NCI-H82 (cell line): ENCODE results near the gene GRK5.
A peak's percentile ranks its signal among the peaks of the same experiment; 100 is the strongest.

ENCODE experiments used
- DNase-seq: peaks from one replicate; lab custom pipeline; 2025; lab: John Stamatoyannopoulos, UW

Gene GRK5

GRCh38 chr10:119297207-119297968 lies 90.0 kb downstream of the GRK5 start:
- no peak for DNase-seq

- no peak for DNase-seq
Observed at GRCh38 chr10:119298810-119299209, 91.4 kb downstream of the GRK5 start.

DNA sequence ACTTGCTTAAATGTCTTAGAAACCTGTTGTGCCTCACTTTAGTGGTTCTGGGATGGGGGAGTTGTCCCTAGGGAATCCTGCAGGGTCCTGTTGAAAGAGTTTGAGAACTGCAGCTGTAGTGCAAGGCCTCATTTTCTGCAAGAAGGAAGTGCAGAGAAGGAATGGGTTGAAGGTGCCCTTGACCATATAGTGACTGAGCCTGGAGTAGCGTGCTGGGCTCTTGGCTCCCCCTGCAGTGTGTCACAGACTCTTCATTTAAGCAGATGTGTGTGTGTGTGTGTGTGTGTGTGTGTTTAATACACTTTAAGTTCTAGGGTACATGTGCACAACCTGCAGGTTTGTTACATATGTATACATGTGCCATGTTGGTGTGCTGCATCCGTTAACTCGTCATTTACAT lies 92.2 kb downstream of the GRK5 start:
- DNase-seq = peak; percentile 57

DNA sequence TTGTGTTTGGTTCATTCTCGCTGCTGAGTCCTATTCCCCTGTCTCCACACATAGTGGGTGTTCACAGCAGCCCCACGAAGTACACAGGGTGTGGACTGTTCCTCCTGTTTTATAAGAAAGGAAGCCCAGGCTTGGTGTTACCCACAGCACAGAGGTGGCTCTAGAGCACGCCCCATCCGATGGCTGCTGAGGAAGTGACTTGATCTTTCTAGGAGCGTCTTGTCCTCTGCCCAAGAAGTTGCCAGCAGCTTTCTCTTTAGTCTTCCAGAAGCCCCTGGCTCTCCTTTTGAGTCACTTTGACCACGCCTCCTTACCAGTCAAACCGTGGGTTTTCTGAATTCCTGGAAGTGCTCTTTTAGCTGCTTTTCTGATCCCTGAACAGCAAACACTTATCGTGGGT lies 94.0 kb downstream of the GRK5 start:
- no peak for DNase-seq

DNA sequence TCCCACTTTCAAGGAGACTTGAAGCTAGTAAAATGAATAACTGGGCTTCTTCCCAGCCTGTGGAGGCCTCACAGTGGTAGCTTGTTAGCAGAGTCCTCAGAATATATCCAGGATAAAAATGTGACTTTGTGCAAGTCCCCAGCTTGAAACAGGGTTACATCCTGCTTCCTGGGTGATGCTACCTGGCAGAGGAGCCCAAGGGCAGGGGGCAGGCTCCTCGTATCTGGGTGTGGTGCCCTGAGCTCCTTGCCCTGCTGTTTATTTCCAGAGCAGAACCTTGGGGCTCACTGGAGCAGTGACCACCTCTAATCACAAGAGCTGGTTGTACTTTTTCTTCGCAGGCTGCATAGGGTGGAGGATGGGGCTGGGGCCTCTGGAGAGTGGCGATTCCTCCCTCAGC lies 94.8 kb downstream of the GRK5 start:
- no peak for DNase-seq

GRCh38 chr10:119302591-119303253 lies 95.4 kb downstream of the GRK5 start:
- DNase-seq = no peak

- no peak for DNase-seq
Observed at GRCh38 chr10:119303886-119304285, 96.5 kb downstream of the GRK5 start.

DNA sequence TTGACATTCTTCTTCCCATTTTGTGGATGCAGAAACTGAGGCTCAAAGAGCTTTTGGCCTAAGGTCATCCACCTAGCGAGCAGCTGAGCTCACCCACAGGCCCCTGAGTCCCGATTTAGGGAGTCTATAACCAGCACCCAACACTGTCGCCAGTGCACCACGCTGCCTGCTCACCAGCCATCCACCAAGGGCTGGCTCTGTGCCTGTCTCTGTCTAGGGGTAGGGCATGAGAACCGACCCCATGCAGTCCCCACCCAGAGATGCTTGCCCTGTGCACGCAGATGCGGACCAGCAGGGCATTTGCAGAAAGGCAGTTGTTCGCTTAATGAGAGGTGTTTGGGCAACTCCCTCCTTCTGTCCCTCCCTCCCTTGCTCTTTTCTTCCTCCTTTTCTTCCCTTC lies 97.2 kb downstream of the GRK5 start:
- no peak for DNase-seq

- no peak for DNase-seq
Observed at GRCh38 chr10:119305860-119306513, 98.6 kb downstream of the GRK5 start.

DNA sequence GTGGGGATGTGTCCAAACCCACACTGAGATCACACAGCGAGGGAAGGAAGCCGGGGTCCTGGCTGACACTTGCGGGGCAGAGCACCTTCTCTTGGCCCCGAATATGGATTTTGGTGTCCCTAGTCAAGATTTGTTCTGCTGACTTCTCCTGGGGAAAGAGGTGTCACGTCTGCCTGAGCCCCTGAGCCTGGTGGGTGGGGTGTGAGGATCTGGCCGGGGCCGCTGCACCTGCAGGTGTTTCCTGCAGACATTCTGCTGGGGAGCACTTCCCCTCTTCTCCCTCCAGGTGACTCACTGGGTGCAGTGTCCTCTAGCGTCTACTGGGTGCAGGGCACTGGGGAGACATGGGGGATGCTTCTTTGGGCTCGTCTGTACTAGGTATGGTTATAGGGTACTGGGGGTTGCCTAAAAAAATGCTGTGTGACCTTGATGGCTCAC lies 99.2 kb downstream of the GRK5 start:
- no peak for DNase-seq

- no peak for DNase-seq
Observed at GRCh38 chr10:119306986-119307392, 99.6 kb downstream of the GRK5 start.

- DNase-seq = no peak
Observed at GRCh38 chr10:119308089-119308488, 100.7 kb downstream of the GRK5 start.

- DNase-seq = no peak
Observed at GRCh38 chr10:119308551-119309422, 101.4 kb downstream of the GRK5 start.

DNA sequence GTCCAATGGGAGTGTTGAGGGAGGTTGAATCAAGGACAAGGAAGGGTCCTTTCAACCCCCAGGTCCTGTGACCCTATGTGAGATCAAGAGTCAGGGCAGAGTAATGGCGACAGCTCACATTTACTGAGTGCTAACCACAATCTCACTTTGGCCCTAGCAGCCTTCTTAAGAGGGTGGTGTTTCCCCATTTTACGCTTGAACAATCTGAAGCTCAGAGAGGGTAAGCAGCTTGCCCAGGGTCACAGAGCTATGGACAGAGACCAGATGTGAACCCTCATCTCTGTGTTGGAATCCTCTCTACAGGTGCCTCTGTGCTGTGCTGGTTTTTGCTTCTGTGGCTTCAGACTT lies 102.0 kb downstream of the GRK5 start:
- DNase-seq = no peak

DNA sequence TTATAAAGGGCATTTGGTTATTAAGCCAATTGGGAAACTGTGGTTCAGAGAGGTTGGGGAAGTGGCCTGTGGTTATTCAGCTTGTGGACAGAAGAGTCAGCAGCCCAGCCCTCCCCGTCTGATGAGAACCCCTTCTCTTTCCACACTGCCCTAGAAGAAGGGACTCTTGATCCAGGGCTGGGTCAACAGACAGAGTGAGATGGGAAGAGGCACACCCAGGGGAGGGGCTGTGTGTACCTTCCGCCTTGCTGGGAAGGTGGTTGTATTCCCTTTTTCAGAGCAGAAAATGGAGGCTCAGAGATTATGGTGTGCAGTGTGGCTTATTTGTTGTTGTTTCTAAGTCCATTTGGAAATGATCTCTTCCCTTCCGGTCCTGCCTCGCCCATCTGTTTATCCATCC lies 103.4 kb downstream of the GRK5 start:
- no peak for DNase-seq

DNA sequence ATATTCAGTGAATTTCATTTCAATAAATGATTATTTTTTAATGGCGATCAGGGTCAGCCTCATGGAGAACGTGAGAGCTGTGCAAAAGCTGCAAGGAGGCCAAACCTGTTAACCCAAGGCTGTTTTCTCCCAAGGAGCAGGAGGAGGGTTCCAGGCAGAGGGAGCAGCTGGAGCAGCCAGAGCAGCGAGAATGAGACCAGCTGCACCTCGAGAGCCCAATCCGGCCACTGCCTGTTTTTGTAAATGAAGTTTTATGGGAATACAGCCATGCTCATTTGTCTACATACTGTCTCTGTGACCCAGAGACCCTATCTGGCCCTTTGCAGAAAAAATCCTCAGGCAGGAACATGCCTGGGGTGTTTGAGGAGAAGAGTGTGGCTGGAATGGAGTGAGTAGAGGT lies 104.9 kb downstream of the GRK5 start:
- DNase-seq = no peak

DNA sequence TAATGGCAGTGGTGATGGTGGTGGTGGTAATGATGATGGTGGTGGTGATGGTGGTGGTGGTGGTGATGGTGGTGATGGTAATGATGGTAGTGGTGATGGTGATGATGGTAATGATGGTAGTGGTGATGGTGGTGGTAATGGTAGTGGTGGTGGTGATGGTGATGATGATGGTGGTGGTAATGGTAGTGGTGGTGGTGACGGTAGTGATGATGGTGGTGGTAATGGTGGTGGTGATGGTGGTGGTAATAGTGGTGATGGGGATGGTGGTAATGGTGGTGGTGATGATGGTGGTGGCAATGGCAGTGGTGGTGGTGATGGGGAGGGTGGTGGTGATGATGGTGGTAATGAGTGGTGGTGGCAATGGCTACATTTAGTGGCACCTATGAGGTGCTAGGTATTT lies 105.7 kb downstream of the GRK5 start:
- DNase-seq = no peak

DNA sequence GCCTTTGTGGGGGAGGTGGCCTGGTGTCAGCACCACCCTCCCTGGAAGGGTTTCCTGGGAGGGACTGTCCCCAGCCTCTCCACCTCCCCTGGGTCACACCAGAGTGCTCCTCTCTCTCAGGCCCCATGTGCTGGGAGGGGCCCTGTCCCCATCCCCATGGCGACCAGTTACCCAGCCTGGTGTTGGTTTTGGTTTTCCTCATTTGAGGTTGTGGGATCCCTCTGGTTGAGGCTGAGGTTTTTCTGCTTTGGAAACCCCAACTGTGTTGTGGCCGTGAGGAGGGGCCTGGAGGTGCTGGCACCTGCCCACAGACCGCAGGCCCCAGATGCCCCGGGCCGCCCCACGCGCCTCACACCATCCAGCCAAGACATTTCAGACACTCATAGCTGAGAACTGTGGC lies 106.3 kb downstream of the GRK5 start:
- no peak for DNase-seq

DNA sequence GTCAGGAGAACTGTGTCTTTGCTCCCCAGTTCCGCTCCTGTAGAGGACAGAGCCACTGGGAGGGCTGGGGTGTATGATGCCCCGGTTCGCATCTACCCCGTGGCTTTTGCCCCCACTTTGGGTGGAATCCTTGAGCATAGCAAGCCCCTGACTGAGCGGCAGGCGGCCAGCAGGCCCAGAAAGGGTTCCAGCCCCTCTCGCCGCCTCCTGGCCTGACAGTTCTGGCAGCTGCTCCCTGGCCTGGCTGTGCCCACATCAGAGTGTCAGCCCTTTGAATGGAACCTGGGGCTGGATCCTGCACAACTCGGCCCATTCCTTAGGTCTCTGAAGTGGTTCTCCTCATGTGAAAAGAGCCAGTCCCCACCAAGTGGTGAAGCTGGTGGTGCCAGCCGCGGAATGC lies 106.7 kb downstream of the GRK5 start:
- no peak for DNase-seq

- no peak for DNase-seq
Observed at GRCh38 chr10:119314486-119314885, 107.1 kb downstream of the GRK5 start.

GRCh38 chr10:119315128-119316001 lies 108.0 kb downstream of the GRK5 start:
- peak; percentile 15 for DNase-seq
